Panc1 (cell line): Measurements from ENCODE around the gene CYP4A11.
A peak's percentile ranks its signal among the peaks of the same experiment; 100 is the strongest.

ENCODE experiments used
- POLR2AphosphoS5 ChIP-seq: IDR thresholded peaks from 2 replicates; pipeline ENCODE4 v1.6.1; 2012; ENCODE audit warnings: mild to moderate bottlenecking, low read depth, low read length, moderate library complexity
- SIN3A ChIP-seq: IDR thresholded peaks from 2 replicates; pipeline ENCODE4 v1.6.1; 2012; ENCODE audit warnings: low read depth, mild to moderate bottlenecking, low read length, moderate library complexity, borderline replicate concordance; ENCODE audit not compliant: insufficient read depth
- TF ChIP-seq, protein P1 (sequence below): fragments of 450-650 bp; IDR thresholded peaks from 2 replicates; pipeline ENCODE4 v1.5.1; 2017; ENCODE audit warnings: mild to moderate bottlenecking
- TF ChIP-seq, protein P2 (sequence below), 2 experiments: IDR thresholded peaks; 2 replicates each; pipeline ENCODE4 v1.6.1; 2011 to 2012; ENCODE audit warnings: low read depth in 2 of 2, control low read depth in 1 of 2, low read length in 1 of 2, mild to moderate bottlenecking in 1 of 2, moderate library complexity in 1 of 2; ENCODE audit not compliant: insufficient read depth in 1 of 2

DNA sequence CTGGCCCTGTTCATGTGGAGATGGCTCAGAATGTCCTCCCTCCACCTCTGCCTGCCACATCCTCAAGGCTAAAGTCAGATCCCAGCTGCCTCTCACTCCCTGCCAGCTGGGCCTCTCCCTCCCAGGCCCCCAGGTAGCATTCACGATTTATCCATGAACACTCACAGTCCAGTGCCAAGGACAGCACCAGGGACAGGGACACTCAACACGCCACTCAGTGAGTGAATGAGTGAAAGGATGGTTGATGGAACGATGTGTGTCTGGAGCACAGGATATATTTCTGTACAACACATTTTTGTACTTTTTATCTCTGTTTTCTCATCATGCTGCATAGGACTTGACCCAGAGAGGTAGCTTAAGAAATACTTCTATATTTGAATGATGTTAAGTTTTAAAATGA, 10.1 kb downstream of the CYP4A11 start:
- TF ChIP-seq, protein P1, sequence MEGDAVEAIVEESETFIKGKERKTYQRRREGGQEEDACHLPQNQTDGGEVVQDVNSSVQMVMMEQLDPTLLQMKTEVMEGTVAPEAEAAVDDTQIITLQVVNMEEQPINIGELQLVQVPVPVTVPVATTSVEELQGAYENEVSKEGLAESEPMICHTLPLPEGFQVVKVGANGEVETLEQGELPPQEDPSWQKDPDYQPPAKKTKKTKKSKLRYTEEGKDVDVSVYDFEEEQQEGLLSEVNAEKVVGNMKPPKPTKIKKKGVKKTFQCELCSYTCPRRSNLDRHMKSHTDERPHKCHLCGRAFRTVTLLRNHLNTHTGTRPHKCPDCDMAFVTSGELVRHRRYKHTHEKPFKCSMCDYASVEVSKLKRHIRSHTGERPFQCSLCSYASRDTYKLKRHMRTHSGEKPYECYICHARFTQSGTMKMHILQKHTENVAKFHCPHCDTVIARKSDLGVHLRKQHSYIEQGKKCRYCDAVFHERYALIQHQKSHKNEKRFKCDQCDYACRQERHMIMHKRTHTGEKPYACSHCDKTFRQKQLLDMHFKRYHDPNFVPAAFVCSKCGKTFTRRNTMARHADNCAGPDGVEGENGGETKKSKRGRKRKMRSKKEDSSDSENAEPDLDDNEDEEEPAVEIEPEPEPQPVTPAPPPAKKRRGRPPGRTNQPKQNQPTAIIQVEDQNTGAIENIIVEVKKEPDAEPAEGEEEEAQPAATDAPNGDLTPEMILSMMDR, result no peak
- TF ChIP-seq SIN3A (no peak), POLR2AphosphoS5 (no peak)
- TF ChIP-seq, protein P2, sequence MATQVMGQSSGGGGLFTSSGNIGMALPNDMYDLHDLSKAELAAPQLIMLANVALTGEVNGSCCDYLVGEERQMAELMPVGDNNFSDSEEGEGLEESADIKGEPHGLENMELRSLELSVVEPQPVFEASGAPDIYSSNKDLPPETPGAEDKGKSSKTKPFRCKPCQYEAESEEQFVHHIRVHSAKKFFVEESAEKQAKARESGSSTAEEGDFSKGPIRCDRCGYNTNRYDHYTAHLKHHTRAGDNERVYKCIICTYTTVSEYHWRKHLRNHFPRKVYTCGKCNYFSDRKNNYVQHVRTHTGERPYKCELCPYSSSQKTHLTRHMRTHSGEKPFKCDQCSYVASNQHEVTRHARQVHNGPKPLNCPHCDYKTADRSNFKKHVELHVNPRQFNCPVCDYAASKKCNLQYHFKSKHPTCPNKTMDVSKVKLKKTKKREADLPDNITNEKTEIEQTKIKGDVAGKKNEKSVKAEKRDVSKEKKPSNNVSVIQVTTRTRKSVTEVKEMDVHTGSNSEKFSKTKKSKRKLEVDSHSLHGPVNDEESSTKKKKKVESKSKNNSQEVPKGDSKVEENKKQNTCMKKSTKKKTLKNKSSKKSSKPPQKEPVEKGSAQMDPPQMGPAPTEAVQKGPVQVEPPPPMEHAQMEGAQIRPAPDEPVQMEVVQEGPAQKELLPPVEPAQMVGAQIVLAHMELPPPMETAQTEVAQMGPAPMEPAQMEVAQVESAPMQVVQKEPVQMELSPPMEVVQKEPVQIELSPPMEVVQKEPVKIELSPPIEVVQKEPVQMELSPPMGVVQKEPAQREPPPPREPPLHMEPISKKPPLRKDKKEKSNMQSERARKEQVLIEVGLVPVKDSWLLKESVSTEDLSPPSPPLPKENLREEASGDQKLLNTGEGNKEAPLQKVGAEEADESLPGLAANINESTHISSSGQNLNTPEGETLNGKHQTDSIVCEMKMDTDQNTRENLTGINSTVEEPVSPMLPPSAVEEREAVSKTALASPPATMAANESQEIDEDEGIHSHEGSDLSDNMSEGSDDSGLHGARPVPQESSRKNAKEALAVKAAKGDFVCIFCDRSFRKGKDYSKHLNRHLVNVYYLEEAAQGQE (IDR thresholded peaks at IDR 0.05; ENCODE audit: insufficient read depth in 1 of 2, low read depth in 2 of 2, low read length in 1 of 2), result peak in 1 of 2 experiments; percentile 45; a peak in 1 of 4 replicates
